HG02938 (cell line): ENCODE results near the gene GNG11.
A peak's percentile ranks its signal among the peaks of the same experiment; 100 is the strongest.

Source experiments
- ATAC-seq: cut with Tn5 transposase; IDR thresholded peaks from one replicate; pipeline ENCODE4 v1.9.1; 2021; ENCODE audit warnings: mild to moderate bottlenecking, moderate library complexity; ENCODE audit not compliant: unreplicated experiment

Gene GNG11

DNA sequence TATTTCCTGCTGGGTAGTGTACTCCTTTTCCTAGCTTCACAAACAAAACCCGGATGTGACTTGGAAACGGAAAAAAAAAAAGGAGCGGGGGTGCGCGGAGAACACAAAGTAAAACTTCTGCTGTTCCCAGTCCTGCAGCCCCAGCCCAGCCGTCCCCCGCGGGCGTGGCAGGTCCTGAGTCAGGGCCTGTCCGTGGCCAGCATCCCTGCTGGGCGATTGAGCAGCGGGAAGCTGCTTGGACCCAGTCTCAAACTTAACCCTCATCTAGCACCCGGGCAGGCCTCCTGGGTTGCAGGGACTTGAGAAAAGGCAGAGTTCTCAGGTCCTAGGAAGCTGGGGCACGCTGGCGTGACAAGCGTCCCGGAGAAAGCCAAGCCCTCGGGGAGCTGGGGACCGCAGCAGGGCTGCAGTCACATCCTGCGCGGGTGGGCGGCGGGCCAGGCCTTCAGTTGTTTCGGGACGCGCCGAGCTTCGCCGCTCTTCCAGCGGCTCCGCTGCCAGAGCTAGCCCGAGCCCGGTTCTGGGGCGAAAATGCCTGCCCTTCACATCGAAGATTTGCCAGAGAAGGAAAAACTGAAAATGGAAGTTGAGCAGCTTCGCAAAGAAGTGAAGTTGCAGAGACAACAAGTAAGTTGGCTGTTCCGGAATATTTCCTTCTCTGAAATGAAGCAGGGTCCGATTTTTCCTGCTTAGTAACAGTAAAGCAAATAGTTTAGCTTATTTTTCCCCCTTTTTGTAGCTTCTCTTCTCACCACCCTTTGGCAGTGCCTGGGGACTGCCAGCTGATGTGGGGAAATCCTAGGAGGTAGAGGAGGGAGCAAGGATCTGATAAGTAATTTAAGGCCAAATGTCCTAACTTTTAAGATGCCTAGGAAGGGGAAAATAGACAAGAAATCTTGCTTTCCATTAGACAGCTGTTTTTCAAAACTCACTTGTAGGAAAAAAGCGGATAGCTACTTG lies at the start of gene GNG11:
Gene GNG11, plus strand, starts transcription at position 129 of the 960 bp plus-strand sequence. Its CDS starts 403 bp downstream, at position 532.
- ATAC-seq, result peak; percentile 70

DNA sequence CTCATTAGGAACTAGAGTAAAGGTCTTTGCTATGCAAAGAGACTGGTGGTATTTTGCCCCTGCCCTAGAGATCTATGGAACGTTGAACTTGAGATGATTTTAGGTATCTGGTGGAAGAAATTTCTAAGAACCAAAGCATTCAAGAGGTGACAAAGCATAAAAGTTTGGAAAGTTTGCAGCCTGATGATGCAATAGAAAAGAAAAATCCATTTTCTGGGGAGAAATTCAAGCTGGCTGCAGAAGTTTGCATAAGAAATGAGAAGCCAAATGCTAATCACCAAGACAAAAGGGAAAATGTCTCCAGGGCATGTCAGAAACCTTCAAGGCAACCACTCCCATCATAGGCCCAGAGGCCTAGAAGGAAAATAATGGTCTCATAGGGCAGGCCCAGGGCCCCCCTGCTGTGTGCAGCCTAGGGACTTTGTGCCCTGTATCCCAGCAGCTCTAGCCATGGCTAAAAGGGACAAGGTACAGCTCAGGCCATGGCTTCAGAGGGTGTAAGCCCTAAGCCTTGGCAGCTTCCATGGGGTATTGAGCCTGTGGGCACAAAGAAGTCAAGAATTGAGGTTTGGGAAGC lies 47.4 kb upstream of the GNG11 start:
- no peak for ATAC-seq

- no peak for ATAC-seq
These were observed 43.8 kb upstream of the GNG11 start for GRCh38 chr7:93877742-93878141.

DNA sequence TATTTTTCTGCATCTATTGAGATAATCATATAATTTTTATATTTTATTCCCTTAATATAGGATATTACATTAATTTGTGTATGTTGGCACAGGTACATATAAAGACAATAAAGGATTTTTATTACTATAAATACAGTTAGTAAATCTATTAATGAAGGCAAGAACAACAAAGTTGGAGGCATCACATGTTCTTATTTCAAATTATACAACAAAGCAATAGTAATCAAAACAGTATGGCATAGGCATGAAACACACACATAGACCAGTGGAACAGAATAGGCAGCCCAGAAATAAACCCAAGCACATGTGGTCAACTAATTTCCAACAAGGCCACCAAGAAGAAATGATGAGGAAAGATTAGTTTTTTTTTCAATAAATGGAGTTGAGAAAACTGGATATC lies 42.2 kb upstream of the GNG11 start:
- no peak for ATAC-seq

DNA sequence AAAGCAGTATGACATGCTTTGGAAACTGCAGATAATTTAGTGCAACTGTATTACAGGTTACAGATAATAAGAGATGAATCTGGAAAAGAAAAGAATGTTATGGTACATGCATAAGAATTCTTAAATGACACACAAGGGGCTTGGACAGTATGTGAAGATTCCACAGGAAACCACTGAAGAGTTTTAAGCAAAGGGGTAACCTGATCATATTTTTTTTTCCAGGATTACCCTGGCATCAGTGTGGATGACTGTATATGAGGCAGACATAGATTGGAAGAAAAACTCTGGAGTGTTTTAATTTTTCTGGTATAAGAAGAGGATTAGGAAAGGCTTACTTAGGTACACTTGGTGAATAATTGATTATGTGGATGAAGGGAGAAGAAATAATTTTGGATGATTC lies 39.1 kb upstream of the GNG11 start:
- ATAC-seq, result no peak

- no peak for ATAC-seq
These were observed 38.2 kb upstream of the GNG11 start for GRCh38 chr7:93883078-93883916.

DNA sequence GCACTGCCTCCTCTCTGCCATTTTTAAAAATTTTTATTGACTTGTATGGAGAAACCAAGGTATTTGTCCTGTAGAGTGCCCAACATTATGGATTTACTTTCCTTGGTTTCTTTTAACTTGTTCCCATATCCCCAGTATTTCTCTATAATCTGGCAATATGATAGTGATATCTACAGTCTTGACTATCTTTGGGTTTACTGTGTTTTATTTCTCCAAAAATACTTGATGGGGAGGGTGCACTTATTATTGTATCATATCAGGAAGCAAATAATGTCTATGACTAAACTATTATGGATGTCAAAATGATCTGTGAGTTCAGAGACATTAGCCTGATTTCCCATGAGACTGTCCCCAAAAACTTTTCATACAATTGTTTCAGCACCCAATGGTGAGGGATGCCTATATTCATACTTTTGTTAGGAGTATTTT lies 37.6 kb upstream of the GNG11 start:
- ATAC-seq, result no peak

- no peak for ATAC-seq
These were observed 37.0 kb upstream of the GNG11 start for GRCh38 chr7:93884541-93884940.

- ATAC-seq, result no peak
These were observed 32.3 kb upstream of the GNG11 start for GRCh38 chr7:93889261-93889660.

DNA sequence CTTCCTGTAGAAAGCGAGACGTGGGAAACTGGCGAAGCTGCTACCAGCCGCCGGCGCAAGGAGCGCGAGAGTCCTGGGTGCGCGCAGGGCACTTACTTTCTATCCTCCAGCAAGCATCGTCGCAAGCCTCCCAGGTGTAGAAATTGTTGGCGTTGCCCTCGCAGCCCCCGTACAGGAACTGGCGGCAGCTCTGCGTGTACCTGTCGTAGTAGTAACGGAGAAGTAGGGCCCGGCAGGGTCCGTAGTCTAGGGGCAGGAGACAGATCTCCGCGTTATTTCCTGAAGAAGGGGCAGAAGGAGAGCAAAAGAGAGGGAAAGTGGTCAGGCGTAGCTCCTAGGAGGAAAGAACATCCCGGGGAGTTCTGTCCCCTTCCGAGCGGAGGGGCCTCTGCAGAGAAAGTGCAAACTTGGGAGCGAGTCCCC lies 31.5 kb upstream of the GNG11 start:
- ATAC-seq, result no peak

- ATAC-seq, result no peak
These were observed 31.0 kb upstream of the GNG11 start, which contains the start of gene TFPI2 for GRCh38 chr7:93890464-93891068. Gene TFPI2, minus strand, starts transcription at chr7:93890753. Its CDS starts 75 bp downstream, at chr7:93890678.

- ATAC-seq, result no peak
These were observed 27.1 kb upstream of the GNG11 start for GRCh38 chr7:93894426-93894825.

GRCh38 chr7:93894966-93895640 lies 26.4 kb upstream of the GNG11 start:
- ATAC-seq, result no peak

DNA sequence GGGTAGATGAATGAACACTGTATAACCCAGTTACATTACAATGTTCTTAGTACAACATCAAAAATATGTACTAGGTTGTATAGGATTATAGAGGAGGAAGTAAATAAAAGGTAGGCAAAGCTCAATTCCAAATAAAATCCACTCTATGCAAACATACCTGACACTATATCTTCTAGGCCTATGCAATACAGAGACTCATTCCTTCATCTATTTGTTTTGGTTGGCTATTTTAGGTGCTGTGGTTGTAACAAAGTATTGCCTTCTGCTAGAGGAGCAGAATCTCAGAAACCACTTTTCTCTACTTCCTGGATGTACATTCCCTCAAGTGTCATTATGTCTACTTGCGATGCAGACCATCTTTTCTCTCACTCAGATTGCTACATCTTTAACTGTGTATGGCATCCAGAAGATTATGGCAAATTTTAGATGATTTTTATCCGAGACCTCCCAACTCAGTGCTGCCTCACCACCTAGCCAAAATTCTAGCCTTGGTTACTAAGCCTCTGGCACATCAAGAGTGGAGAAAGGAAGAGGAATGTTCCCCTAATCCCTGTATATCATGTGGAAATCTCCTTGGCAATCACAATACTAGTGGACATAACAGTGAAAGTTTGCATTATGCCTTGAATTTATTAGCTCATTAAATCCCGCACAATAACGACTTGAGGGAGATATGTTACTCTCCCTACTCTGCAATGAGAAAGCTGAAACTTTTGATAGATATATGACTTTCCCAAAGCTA lies 25.5 kb upstream of the GNG11 start:
- ATAC-seq, result no peak

- ATAC-seq, result no peak
These were observed 23.9 kb upstream of the GNG11 start for GRCh38 chr7:93897680-93898079.

GRCh38 chr7:93902777-93903423 lies 18.6 kb upstream of the GNG11 start:
- ATAC-seq, result no peak

DNA sequence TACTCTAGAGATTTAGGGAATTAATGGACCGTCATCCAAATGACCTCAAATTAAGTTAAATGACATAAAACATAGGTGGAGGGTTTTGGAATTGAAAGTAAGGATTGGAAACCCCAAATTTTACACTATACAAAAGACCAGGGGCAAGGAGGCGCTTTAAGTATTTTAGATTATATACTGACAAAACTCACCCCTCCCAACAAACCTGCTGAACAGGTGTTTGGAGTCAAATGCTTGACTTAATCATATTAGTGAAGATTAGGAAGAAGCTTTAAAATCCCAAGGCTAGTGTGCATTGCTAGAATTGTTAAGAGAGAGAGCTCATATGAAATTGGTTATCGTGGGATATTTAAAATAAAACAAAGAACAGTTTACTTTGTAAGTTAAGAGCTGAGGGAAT lies 15.3 kb upstream of the GNG11 start, which contains the start of gene GNGT1:
Gene GNGT1, plus strand, starts transcription at position 301 of the 400 bp plus-strand sequence. CDS start 180 bp downstream, outside the sequence.
- ATAC-seq, result no peak

DNA sequence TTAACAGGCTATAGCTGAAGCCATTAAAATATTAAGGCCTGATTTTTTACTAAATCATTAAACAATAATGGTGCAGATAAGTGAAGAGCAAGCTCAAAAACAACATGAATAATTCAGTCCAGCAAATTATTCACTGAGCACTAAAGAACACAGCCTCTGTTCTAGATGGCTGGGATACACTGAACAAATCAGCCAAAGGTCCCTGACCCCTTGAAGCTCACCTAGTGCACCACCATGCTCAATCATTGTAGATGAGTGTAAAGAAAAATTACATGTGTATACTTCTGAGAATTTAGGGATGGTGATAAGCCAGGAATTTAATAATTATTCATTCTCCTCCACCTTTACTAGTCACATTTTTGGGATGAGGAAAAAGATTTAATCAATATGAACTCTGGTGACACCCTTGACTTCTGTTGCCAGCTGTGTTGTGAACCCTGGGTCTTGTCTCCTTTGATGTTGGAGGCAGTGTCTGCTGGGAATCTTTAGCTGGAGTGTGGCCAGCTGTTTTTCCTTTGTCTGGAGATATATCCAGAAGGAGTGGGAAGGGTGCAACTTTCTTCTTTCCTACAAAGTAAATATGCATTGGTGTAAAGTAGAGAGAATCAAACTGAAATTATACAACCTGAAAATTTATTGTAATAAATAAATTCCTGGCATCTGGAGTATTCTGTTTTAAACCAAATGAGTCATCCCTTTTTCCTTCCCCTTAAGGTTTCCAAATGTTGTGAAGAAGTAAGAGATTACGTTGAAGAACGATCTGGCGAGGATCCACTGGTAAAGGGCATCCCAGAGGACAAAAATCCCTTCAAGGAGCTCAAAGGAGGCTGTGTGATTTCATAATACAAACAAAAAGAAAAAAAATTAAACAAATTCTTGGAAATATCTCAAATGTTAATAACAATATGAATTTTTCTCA lies 11.2 kb upstream of the GNG11 start:
- no peak for ATAC-seq
